NCI-H2107 treated with DMSO at 0.1 percent for 48 hours (cell line): Measurements from ENCODE around the gene MMD.
"Not testable (repeated sequence)": the region's sequence is repeated elsewhere in the genome, so short reads cannot be mapped to it uniquely, and the experiment has no call there.

Experiments
- DNase-seq: peaks from one replicate; lab custom pipeline; 2025; ENCODE audit not compliant: unreplicated experiment; lab: John Stamatoyannopoulos, UW

The MMD gene

GRCh38 chr17:55423535-55423934 lies 1.9 kb upstream of the MMD start:
- DNase-seq: no peak

GRCh38 chr17:55422828-55423164 lies 1.2 kb upstream of the MMD start:
- DNase-seq: not testable (repeated sequence)

GRCh38 chr17:55420776-55421178 lies 858 bp downstream of the MMD start:
- DNase-seq: no peak

DNA sequence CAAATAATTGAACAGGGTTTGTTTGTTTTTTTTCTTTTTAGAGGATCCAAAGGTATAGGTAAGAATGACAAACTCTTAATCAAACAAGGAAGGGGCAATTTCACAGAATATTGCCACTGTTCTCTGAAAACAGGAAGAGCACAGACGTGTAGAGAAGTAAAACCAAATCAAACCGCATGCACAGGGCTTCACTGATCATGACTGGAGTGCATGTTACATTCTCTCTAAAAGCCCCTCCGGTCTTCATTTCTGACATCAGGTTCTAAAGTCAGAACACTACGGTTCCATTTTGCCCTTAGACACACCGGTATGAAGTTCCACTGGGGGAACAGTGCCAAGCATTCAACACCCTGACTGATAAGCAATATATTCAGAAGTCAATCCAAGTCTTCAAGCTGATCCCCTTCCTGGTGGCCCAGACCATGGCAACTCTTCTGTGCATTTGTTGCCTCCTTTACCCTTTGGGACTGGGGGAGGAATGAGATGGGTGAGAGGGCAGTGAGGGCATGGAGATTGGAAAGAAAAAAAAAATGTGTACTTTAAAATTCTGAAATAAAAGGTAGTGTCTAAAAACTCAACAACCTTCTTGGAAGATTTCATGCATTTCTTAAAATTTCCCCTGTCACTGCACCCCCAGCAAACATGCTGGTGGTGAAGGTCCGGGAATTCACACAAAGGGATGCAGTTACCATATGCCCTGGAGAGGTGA lies 1.4 kb downstream of the MMD start:
- no peak for DNase-seq

DNA sequence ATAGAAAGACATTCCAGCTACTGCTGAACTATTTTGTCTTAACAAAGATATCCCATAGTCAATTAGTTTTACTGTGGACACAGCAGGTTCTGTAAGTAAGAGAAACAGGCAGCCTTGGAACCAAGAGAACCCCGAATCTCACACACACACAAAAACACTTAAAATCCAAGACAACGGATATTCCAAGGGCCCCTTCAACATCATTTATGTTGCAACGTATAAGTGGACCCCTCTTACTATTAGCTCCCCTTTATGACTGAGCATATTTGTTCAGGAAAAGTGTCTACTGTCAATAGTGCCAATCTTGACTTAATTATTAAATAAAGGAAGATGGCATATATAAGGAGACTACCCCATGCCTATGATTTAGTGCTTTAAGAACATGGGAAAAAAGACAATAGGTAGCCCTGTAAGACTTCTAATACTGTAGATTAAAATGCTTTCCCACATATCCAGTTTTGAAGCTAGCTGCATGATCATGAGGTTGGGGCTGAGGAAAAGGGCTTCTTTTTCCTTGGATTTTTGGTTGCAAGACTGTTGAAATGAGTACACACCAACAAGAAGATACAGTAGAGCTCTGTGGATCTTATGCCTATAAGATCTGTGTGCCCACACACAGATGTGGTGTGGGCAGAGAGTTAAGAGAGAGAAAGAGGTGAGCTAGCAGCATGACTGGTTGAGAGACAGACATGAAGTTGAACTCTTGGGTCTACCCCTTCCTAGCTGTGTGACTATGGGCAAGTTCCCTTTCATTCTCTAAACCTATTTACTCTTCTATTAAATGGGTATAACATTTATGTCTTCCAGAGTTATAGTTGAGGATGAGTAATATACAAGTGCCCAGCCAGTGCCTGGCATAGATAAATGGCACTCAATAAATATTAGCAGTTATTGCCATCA lies 3.0 kb downstream of the MMD start:
- no peak for DNase-seq

- DNase-seq: no peak
Observed at GRCh38 chr17:55417411-55418268, 4.0 kb downstream of the MMD start.

- no peak for DNase-seq
Observed at GRCh38 chr17:55416470-55417052, 5.1 kb downstream of the MMD start.

DNA sequence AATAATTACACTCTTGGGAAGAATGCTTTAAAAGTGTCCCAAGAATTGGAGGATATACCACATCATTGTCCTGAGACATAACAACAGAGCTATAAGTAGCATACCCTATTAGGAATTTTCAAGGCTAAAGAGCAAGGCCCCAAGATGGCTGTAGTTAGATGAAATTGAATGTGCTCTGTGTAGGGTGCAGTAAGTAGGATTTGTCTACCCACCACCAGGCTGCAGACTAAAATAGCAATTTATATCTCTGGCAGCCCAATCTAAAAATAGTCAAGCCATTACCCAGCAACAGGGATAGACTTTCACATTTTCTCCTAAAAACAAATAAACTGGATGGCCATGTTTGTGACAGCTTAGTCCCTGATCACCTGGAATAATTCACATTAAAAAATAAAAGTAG lies 5.6 kb downstream of the MMD start:
- DNase-seq: no peak

DNA sequence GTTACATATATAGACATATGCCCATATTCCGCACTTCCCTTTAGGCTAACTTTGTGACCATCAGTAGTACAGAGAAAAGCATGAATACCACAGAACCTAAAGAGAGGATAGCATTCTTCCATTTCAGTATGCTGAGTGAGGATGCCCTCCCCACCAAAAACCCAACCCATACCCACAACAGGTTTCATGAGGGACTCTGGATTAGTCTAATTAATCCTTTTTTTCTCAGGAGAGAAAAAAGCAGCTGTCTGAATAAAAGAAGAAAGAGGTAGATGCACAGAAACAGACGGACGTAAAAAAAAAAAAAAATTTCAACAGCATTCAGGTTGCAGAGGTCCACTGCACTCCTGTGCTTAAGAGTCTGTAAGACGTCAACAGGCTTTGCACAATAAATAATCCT lies 6.7 kb downstream of the MMD start:
- no peak for DNase-seq

GRCh38 chr17:55413825-55414489 lies 7.7 kb downstream of the MMD start:
- no peak for DNase-seq

- DNase-seq: no peak
Observed at GRCh38 chr17:55411463-55411855, 10.2 kb downstream of the MMD start.

GRCh38 chr17:55410722-55411462 lies 10.7 kb downstream of the MMD start:
- no peak for DNase-seq

DNA sequence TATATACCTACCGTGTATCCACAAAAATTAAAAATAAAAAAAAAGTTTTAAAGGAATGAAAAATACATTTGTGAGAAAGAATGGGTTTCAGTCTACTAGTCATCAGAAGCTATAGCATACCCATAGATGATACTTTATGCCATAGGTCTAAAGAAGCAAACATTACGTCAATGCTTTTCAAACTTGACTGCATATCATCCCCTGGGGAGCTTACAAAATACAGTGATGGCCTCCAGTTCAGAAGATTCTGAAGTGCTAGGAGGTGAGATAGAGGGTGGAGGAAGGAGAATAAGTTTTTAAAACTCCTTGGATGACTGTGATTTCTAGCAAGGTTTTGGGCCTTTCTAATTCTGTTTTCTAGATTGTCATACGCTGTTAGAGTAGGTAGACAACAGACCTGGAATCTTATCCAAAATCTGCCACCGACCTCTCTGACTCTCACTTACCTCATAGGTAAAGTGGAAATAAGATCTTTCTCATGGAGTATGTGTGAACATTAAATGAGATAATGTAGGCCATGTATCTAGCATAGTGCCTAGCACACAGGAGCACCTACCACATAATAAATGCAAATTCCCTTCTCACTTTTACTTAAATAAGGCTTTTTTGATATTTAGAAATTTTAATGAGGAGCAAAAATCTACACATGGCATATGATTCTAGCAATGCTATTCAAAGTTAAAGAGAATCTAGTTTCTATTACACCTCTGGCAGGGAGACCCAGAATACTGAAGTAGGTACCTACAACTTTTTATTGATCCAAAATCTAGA lies 12.4 kb downstream of the MMD start:
- no peak for DNase-seq

- DNase-seq: no peak
Observed at GRCh38 chr17:55407641-55408566, 13.7 kb downstream of the MMD start.

- DNase-seq: no peak
Observed at GRCh38 chr17:55405600-55405999, 16.0 kb downstream of the MMD start.

DNA sequence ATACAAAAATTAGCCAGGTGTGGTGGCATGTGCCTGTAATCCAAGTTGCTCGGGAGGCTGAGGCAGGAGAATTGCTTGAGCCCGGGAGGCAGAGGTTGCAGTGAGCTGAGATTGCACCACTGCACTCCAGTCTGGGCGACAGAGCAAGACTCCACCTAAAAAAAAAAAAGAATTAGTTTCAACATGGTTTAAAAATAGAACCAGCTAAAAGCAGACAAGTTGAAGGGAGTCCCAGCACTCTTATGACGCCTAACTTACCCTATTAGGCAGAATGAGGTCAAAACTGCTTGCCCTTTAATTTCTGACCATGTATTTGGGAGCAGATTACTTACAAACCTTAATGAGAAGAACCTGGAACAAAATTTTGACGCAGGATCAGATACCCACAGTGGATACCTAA lies 17.4 kb downstream of the MMD start:
- DNase-seq: not testable (repeated sequence)

DNA sequence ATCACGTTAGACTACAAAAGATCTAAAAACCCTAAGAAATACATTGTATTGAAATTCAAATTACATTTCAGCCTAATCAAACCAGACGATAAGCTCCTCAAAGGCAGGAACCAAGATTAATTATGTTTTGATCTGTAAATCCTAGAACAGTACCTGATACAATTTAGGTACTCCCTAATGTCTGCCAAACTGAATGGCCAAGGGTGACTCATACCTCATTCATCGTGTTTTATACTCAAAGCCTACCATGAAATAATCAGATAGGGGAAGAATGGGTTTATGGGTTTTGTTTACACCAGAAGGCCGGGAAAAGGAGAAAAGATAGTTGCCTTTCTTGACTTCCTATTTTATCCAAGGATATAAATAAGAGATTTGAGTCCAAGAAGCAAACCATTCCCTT lies 19.3 kb downstream of the MMD start:
- DNase-seq: no peak

DNA sequence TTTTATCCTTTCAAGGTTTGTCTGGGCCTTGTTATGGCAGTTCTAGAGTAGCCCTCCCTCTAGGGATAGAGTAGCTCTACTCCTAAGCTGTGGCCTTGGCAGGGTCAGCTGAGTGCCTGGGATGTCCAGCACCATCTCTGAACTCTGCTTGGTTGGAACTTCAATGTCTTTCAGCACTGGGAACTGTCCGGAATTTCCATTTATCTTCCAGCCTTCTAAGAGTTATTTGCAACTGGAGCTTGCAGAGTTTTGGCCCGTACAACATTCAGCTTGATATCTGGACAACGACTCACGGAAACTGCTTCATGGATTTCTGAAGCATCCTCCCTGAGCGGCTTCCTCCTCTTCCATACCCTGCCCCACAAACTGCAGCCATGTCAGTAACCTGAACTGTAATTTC lies 22.9 kb downstream of the MMD start:
- DNase-seq: no peak
